Measurements from ENCODE around the gene HDAC5.
"Not testable (repeated sequence)": the region's sequence is repeated elsewhere in the genome, so short reads cannot be mapped to it uniquely, and the experiment has no call there.

Gene HDAC5

GRCh38 chr17:44110823-44111633, 12.4 kb downstream of the HDAC5 start:
- peak; percentile 89 for DNase-seq (ENCODE audit: low spot score)

- DNase-seq (ENCODE audit: low spot score): no peak
These were observed 13.3 kb downstream of the HDAC5 start for GRCh38 chr17:44110011-44110686.

DNA sequence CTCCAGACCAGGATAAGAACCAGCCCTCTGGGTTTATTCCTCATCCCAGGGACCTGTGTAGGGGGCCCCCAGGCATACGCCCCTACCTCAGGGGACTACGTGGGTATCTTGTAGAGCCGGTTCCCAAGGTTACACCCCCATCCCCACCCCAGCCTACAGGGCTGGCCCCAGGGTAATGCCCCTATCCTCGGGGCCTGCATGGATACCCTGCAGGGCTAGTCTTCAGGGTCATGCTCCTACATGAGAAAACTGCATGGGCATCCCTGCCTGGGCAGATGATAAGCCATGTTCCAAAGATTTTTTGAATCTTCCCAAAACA, 14.2 kb downstream of the HDAC5 start:
- DNase-seq (ENCODE audit: low spot score): no peak

DNA sequence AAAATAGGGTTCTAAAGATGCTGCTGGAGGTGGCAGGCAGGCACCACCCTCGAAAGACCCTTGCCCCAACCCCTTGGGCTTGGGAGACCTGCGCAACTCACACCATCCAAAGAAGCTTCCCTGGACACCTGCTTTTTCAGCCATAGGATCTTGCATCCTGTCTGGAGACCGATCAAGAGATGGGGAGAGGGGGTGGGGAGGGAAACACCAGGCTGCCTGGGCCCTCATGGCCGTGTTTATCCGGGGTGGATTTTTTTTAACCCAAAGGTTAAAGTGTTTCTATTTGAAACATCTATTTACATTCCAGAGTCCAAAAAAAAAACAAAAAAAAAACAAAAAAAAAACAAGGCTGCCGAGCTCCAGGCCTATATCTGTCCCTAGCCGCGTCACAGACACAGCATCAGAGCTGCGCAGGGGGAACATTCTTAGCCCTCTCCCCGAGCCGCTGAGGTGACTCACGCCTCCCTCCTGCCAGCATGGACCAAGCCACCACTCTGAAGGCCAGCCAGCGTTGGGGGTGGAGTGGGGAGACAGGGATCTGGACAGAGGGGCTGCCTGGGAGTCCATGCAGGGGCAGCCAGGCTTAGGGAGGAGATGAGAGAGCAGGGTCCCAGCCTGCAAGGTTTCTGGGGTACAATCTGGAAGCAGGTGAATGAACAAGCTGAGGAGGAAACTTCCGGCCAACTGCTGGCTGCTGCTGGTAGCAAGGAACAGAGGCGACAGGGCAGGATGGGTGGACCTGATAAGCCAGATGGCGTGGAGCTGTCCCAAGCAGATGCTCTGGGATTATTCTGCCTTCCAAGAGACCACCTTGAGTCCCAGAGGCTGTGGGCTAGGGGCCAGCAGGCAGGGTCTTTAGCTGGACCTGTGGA, 14.8 kb downstream of the HDAC5 start:
- peak; percentile 95 for DNase-seq (ENCODE audit: low spot score)

GRCh38 chr17:44106801-44107200, 16.6 kb downstream of the HDAC5 start:
- no peak for DNase-seq (ENCODE audit: low spot score)

- no peak for DNase-seq (ENCODE audit: low spot score)
These were observed 17.5 kb downstream of the HDAC5 start for GRCh38 chr17:44105941-44106340.

GRCh38 chr17:44105483-44105882, 18.0 kb downstream of the HDAC5 start:
- no peak for DNase-seq (ENCODE audit: low spot score)

GRCh38 chr17:44102849-44103622, 20.4 kb downstream of the HDAC5 start:
- no peak for DNase-seq (ENCODE audit: low spot score)

DNA sequence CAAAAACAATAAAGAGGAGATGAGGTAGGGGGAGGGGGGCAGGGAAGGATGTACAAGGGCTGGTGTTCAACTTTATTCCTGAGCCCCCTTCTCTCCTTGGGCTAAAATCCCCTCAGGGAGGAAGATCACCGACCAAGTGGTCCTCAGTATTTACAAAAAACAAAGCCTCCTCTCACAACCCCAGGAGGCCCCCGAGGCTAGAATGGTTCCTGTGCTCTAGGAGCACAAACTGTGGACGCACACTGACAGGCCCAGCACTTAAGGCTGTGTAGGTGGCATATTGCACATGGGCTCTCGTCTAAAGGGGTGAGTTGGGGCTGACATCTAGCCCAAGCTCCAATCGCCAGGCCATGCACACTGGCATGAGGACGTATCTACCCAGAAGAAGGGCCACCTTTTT, 21.6 kb downstream of the HDAC5 start:
- not testable (repeated sequence) for DNase-seq (ENCODE audit: low spot score)

- DNase-seq (ENCODE audit: low spot score): peak; percentile 55
These were observed 26.1 kb downstream of the HDAC5 start for GRCh38 chr17:44097110-44097958.

- DNase-seq (ENCODE audit: low spot score): peak; percentile 77
These were observed 27.6 kb downstream of the HDAC5 start for GRCh38 chr17:44095647-44096496.

DNA sequence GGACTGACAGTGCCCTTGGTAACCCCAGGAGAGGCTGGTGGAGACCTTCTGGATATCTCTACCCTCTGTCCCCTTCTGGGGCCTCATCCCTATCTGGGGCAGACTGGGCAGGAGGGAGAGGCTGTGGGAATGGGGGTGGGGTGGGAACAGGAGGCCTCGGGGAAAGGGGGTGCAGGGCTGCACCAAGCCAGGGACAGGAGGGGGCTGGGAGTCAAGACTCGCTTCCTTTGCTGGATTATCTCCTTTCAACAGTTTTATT, 28.1 kb downstream of the HDAC5 start:
- no peak for DNase-seq (ENCODE audit: low spot score)

GRCh38 chr17:44094701-44095387, 28.6 kb downstream of the HDAC5 start:
- no peak for DNase-seq (ENCODE audit: low spot score)

DNA sequence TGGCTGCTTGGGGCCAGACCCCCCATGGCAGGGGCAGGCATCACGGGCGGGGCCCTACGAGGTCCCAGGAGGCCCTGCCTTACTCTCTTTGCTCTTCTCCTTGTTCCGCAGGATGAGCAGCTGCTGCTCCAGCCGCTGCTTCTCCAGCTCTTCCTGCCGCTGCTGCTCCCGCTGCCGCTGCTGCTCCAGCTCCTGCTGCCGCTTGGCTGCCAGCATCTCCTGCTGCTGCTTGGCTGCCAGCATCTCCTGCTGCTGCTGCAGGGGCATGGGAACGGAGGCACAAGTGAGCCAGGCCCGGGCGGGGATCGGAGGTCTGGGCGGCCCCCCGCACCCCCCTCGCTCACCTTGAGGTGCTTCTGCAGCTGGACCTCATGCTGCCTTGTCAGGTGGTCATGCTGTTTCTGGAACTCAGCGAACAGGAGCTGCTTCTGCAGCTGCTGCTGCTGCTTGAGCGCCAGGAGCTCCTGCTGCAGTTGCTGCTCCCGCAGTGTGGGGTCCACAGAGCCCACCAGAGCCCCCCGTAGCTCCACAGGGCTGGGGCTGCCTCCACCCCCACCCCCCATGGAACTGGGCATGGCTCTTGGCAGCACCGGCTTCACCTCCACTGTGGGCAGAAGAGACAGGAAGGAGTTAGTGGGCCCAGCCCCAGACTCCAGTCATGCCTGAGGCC, 30.1 kb downstream of the HDAC5 start:
- no peak for DNase-seq (ENCODE audit: low spot score)

DNA sequence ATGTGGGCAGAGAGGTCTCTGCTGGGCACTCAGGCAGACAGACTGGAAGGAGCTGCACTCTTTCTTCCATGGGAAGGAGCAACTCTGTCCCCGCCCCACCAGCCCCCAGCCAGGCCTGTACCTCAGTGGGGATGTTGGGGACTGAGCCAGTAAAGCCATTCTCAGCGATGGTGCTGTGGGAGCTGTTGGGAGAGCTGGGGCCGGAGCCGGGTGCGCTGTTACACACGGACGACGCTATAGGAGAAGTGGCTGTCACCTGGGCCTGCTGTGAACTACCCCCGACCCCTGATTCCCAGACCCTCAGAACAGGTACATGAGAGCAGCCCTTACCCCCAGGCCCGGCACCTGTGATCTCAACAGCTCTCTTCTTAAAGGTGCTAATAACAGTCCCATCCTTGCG, 31.4 kb downstream of the HDAC5 start:
- no peak for DNase-seq (ENCODE audit: low spot score)

DNA sequence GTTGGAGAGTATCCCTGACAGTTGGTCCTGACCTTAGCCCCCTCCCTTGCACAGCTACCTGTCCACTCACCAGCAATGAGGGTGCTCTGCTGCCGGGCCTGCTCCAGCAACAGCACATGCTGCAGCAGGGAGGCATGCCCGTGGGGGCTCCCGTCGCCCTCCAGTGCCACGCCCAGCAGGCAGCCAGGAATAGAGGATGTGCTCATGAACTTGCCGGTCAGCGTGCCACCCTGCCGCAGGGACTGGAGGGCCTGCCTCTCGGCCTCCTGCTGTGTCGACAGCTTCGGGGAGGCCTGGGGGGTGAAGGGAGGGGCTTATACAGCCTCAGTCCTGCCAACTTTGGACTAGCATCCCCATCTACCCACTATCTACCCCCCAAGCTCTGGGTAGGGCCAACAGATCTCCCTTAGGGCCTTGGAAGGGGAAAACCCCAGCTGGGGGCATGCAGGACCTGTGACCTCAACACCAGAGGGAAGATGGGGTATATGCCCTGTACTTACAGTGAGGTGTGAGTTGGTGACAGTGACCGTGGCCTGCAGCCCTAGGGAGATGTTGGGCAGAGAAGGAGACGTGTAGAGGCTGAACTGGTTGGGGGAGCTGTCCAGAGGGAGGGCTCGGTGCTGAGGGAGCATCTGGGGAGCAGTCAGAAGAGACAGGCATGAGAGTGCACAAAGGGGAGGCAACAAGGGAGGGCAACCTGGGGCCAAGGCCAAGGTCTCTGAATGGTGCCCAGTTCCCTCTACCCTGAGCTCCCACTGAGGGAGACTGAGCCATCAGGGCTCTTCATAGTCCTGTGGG, 32.0 kb downstream of the HDAC5 start:
- DNase-seq (ENCODE audit: low spot score): no peak

DNA sequence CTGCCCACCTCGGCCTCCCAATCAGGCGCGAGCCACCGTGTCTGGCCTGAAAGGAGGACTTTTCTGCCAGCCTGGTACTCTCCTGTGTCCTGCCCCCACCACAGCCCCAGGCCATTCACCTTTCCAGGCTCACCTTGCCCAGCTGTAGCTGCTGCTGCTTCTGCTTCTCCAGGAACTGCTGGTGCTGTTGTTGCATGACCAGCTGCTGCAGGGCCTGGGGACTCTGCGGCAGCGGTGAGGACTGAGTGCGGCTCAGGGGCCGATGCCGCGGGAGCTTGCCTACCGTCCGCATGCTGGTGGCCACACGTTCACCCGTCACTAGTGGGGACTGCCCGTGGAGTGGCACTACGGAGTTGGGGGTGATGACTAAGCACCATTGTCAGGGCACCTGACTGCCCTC, 35.2 kb downstream of the HDAC5 start:
- no peak for DNase-seq (ENCODE audit: low spot score)

GRCh38 chr17:44087319-44087718, 36.1 kb downstream of the HDAC5 start:
- no peak for DNase-seq (ENCODE audit: low spot score)
